ENCODE results near the gene MRPL4. TPM values are rescaled to one million over a fixed set of nuclear protein-coding genes. Genes with fewer than 3 reads are reported as not detected.
A peak's percentile ranks its signal among the peaks of the same experiment; 100 is the strongest.

MRPL4 gene
- total RNA-seq, 1 donor from 2014 or later = 67.3 TPM

DNA sequence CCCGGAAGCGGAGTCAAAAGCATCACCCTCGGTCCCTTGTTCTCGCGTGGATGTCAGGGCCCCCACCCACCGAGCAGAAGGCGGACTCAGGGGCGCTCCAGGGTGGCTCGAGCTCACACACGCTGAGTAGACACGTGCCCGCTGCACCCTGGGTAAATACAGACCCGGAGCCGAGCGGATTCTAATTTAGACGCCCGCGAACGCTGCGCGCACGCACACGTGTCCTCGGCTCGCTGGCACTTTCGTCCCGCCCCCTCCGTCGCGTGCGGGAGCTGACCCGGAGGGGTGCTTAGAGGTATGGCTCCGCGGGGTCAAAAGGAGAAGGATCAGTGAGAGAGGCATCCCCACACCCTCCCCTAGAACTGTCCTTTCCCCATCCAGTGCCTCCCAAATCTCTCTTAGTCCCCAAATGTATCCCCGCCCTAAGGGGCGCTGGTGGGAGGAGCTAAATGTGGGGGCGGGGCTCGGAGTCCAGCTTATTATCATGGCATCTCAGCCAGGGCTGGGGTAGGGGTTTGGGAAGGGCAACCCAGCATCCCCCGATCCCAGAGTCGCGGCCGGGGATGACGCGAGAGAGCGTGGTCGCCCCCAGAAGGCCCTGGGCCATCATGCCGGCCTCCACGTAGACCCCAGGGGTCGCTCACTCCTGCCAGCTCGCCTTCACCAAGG is 37.3 kb downstream of the MRPL4 start:
- Mint-ChIP-seq H3K27me3 (peaks cover 97% of the 10 kb centered on the region), H3K4me1 (ENCODE audit: unreplicated experiment) (peaks cover 21% of the 10 kb centered on the region), H3K27ac (no peak overlapping the region), H3K9me3 (no peaks in the 10 kb centered on the region), H3K36me3 (peaks cover 8% of the 10 kb centered on the region), H3K4me3 (peak overlapping the region; percentile 87)
- TF ChIP-seq, protein P1, sequence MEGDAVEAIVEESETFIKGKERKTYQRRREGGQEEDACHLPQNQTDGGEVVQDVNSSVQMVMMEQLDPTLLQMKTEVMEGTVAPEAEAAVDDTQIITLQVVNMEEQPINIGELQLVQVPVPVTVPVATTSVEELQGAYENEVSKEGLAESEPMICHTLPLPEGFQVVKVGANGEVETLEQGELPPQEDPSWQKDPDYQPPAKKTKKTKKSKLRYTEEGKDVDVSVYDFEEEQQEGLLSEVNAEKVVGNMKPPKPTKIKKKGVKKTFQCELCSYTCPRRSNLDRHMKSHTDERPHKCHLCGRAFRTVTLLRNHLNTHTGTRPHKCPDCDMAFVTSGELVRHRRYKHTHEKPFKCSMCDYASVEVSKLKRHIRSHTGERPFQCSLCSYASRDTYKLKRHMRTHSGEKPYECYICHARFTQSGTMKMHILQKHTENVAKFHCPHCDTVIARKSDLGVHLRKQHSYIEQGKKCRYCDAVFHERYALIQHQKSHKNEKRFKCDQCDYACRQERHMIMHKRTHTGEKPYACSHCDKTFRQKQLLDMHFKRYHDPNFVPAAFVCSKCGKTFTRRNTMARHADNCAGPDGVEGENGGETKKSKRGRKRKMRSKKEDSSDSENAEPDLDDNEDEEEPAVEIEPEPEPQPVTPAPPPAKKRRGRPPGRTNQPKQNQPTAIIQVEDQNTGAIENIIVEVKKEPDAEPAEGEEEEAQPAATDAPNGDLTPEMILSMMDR (conservative IDR thresholded peaks at IDR 0.05) = no peak
- DNase-seq (ENCODE audit: extremely low spot score, unreplicated experiment) = no peak

DNA sequence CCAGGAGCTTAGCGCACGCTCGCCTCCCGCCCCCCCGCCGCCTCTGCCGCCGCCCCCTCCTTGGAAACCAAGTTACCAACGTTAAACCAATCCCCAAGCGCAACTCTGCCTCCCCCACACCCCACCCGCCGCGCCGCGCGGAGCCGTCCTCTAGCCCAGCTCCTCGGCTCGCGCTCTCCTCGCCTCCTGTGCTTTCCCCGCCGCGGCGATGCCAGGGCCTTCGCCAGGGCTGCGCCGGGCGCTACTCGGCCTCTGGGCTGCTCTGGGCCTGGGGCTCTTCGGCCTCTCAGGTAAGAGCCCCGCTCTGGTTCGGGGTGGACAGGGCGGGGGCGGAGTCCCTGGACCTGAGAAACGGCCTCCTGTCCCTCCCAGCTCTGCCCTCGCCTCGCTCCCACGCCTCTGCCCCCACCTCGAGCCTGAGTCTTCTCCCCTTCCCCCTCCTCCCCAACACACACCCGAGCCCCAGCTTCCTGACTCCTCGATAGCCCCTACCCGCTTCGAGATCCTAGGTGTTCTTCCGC is 37.9 kb downstream of the MRPL4 start, which contains the start of gene ICAM5:
Gene ICAM5 (plus strand): TSS at position 117 of the 521 bp plus-strand sequence. CDS start 92 bp downstream, at position 209.
- Mint-ChIP-seq H3K36me3 (peaks cover 8% of the 10 kb centered on the region), H3K27ac (peak within 1 kb of the TSS; percentile 66), H3K4me3 (peak within 1 kb of the TSS; percentile 87), H3K9me3 (no peaks in the 10 kb centered on the region), H3K27me3 (peaks cover 100% of the 10 kb centered on the region), H3K4me1 (ENCODE audit: unreplicated experiment) (peaks cover 21% of the 10 kb centered on the region)
- TF ChIP-seq, protein P1 (conservative IDR thresholded peaks at IDR 0.05) = no peak
- DNase-seq (ENCODE audit: extremely low spot score, unreplicated experiment) = no peak

DNA sequence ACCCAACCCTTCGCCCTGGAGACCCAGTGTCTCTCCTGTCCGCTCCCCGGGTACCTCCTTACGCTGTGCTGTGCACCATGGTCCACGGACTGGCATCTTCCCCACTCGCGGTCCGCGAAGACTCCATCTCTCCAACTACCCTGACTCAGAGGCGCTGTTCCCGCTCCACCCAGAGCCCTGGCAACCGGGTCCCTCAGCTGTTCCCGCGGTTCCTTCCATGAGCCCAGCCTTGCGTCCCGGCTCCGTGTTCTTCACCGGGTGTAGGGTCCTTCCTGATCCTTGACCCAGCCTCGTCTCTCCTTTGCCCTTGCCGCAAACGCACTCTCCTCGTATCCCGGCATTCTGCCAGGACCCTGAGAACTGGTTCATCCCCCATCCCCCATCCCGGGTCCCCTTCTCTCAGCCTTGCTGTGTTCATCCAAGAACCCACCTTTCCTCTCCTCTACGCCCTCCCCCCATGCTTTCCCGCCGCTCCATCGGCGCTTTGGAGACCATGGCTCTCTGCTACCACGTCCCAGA is 38.4 kb downstream of the MRPL4 start:
- Mint-ChIP-seq H3K4me3 (peak overlapping the region; percentile 87), H3K36me3 (peaks cover 3% of the 10 kb centered on the region), H3K27ac (no peak overlapping the region), H3K27me3 (peaks cover 100% of the 10 kb centered on the region), H3K4me1 (ENCODE audit: unreplicated experiment) (peaks cover 21% of the 10 kb centered on the region), H3K9me3 (no peaks in the 10 kb centered on the region)
- DNase-seq (ENCODE audit: extremely low spot score, unreplicated experiment) = no peak
- TF ChIP-seq, protein P1 (conservative IDR thresholded peaks at IDR 0.05) = no peak

DNA sequence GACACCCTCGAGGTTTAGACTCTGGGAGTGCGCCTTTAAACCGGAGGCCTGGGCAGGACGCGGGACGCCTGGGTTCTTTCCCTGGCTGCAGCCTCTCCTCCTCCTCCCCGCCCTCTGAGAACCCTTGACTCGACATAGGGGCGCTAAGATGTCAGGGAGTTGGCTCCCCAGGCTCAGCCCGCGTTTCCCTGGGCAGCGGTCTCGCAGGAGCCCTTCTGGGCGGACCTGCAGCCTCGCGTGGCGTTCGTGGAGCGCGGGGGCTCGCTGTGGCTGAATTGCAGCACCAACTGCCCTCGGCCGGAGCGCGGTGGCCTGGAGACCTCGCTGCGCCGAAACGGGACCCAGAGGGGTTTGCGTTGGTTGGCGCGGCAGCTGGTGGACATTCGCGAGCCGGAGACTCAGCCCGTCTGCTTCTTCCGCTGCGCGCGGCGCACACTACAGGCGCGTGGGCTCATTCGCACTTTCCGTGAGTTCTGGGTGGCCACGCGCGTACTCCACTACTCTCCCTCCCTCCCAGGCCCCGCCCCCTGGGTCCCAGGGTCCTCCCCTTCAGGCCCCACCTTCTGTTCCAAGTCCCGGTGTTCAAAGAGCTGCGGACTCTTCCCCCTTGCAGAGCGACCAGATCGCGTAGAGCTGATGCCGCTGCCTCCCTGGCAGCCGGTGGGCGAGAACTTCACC is 39.0 kb downstream of the MRPL4 start:
- Mint-ChIP-seq H3K4me1 (ENCODE audit: unreplicated experiment) (peaks cover 26% of the 10 kb centered on the region), H3K27me3 (peaks cover 100% of the 10 kb centered on the region), H3K9me3 (no peaks in the 10 kb centered on the region), H3K27ac (no peak overlapping the region), H3K36me3 (no peaks in the 10 kb centered on the region), H3K4me3 (peak overlapping the region; percentile 87)
- peak; percentile 70 for DNase-seq (ENCODE audit: extremely low spot score, unreplicated experiment)
- TF ChIP-seq, protein P1 (conservative IDR thresholded peaks at IDR 0.05) = no peak

DNA sequence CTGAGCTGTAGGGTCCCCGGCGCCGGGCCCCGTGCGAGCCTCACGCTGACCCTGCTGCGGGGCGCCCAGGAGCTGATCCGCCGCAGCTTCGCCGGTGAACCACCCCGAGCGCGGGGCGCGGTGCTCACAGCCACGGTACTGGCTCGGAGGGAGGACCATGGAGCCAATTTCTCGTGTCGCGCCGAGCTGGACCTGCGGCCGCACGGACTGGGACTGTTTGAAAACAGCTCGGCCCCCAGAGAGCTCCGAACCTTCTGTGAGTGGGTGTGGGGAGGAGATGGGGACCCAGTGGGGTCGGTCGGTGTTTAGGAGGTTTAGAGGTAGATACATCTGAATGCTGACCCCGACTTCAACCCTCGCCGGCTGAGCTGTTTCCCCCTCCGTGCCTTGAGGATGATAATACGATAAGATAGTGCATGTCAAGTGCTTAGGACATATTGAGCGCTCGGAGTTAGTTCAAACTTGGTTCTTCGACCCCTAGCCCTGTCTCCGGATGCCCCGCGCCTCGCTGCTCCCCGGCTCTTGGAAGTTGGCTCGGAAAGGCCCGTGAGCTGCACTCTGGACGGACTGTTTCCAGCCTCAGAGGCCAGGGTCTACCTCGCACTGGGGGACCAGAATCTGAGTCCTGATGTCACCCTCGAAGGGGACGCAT is 39.7 kb downstream of the MRPL4 start:
- TF ChIP-seq, protein P1 (conservative IDR thresholded peaks at IDR 0.05) = no peak
- DNase-seq (ENCODE audit: extremely low spot score, unreplicated experiment) = no peak
- H3K36me3 Mint-ChIP-seq = no peaks in the 10 kb centered on the region
- H3K9me3 Mint-ChIP-seq = no peaks in the 10 kb centered on the region
- peaks cover 26% of the 10 kb centered on the region for H3K4me1 Mint-ChIP-seq (ENCODE audit: unreplicated experiment)
- H3K27ac Mint-ChIP-seq = peak overlapping the region; percentile 43
- H3K27me3 Mint-ChIP-seq = peaks cover 99% of the 10 kb centered on the region
- H3K4me3 Mint-ChIP-seq = peak overlapping the region; percentile 87

All from type B pancreatic cell (in vitro differentiated cells).